ENCODE data around the gene MOB4. TPM values are rescaled to one million over a fixed set of nuclear protein-coding genes. Genes with fewer than 3 reads are reported as not detected.

MOB4 gene
- total RNA-seq, 1 donor from 2014 or later, result 21.3 TPM

- DNase-seq (no peak), ATAC-seq (no peak)
- intact Hi-C loops (cut with DNase I), result no loop called here
Observed at GRCh38 chr2:197600306-197600705, 84.4 kb downstream of the MOB4 start.

GRCh38 chr2:197601726-197602125, 85.9 kb downstream of the MOB4 start:
- Histone ChIP-seq H3K36me3 (no peaks in the 10 kb centered on the region), H3K4me3 (no peak overlapping the region)
- intact Hi-C loops (cut with DNase I), result no loop called here

More at GRCh38 chr2:197600306-197600705, 84.4 kb downstream of the MOB4 start:
- peaks cover 5% of the 10 kb centered on the region for H3K4me1 ChIP-seq
- H3K36me3 ChIP-seq, result no peaks in the 10 kb centered on the region
- no peak for TF ChIP-seq CTCF (IDR thresholded peaks at IDR 0.05)
- no peak overlapping the region for H3K4me3 ChIP-seq
- no peak overlapping the region for H3K27ac ChIP-seq
- H3K27me3 ChIP-seq (ENCODE audit: low read depth), result no peaks in the 10 kb centered on the region
- no peaks in the 10 kb centered on the region for H3K9me3 ChIP-seq

More at GRCh38 chr2:197601726-197602125, 85.9 kb downstream of the MOB4 start:
- Histone ChIP-seq H3K27me3 (ENCODE audit: low read depth) (no peaks in the 10 kb centered on the region), H3K9me3 (no peaks in the 10 kb centered on the region), H3K27ac (no peak overlapping the region), H3K4me1 (peaks cover 5% of the 10 kb centered on the region)
- TF ChIP-seq CTCF (IDR thresholded peaks at IDR 0.05), result no peak
- ATAC-seq, result no peak
- DNase-seq, result no peak

Other genes starting within 250 kb of the MOB4 start
- gene ANKRD44, start 205.3 kb upstream of the MOB4 start, total RNA-seq, result 58.7 TPM
- gene SF3B1, start 81.0 kb upstream of the MOB4 start, total RNA-seq, result 230 TPM
- gene COQ10B, start 62.5 kb upstream of the MOB4 start, total RNA-seq, result 24.3 TPM
- 150 TPM for gene HSPD1, start 16.2 kb upstream of the MOB4 start, total RNA-seq
- 65.3 TPM for gene HSPE1, start 15.7 kb upstream of the MOB4 start, total RNA-seq
- gene RFTN2, start 159.5 kb downstream of the MOB4 start, total RNA-seq, result 4.3 TPM
- gene MARS2, start 189.3 kb downstream of the MOB4 start, total RNA-seq, result 5.0 TPM

Data from lower lobe of right lung (tissue), 2 donors.